ENCODE data around the gene ZDHHC13. TPM values are rescaled to one million over a fixed set of nuclear protein-coding genes. Genes with fewer than 3 reads are reported as not detected.

The ZDHHC13 gene
- polyA plus RNA-seq, 1 donor from 2014 or later: 70.0 TPM

DNA sequence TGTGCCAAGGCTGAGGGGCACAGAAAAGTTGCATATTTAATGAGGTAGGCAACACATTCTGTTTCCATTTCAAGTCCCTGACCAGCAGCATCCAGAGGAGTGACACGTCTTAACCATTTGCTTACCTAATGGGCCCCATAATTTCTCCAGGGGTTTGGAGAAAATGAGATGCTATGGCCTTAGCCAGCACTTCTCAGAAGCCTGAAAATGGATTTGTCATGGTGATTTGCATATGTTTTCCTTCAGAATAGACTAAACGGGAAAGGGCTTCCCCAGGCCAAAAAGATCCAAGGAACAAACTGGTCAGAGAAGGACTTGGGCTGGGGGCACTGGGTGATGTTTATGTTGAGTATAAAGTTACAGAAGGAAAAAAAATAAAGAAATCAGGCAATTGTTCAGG is 68.1 kb downstream of the ZDHHC13 start:
- TF ChIP-seq RAD21 (conservative IDR thresholded peaks at IDR 0.05) (no peak), MXI1 (conservative IDR thresholded peaks at IDR 0.05; ENCODE audit: poor library complexity, severe bottlenecking) (no peak), SMC3 (conservative IDR thresholded peaks at IDR 0.05; ENCODE audit: poor library complexity) (no peak), CTCF (IDR thresholded peaks at IDR 0.05; ENCODE audit: poor library complexity, severe bottlenecking) (no peak), EP300 (conservative IDR thresholded peaks at IDR 0.05; ENCODE audit: poor library complexity, severe bottlenecking) (no peak)
- Histone ChIP-seq H3K9ac (ENCODE audit: low read length) (no peak overlapping the region), H3K27ac (ENCODE audit: low read length) (no peak overlapping the region), H4K20me1 (ENCODE audit: insufficient read depth) (no peaks in the 10 kb centered on the region), H2AFZ (ENCODE audit: low read depth, low read length) (no peak overlapping the region), H3K27me3 (ENCODE audit: insufficient read depth, low read depth, low read length) (no peaks in the 10 kb centered on the region), H3K9me2 (ENCODE audit: insufficient read depth, low read length) (no peaks in the 10 kb centered on the region), H3K36me3 (ENCODE audit: insufficient read depth, low read length) (no peaks in the 10 kb centered on the region), H3K4me2 (ENCODE audit: low read length) (no peak overlapping the region), H3F3A (ENCODE audit: insufficient read depth, low read length, poor library complexity, severe bottlenecking) (no peaks in the 10 kb centered on the region), H3K4me3 (ENCODE audit: low read length) (no peak overlapping the region), H3K79me2 (replicated peaks; ENCODE audit: insufficient read depth, low read length) (no peaks in the 10 kb centered on the region), H3K9me3 (ENCODE audit: low read length) (no peaks in the 10 kb centered on the region)

DNA sequence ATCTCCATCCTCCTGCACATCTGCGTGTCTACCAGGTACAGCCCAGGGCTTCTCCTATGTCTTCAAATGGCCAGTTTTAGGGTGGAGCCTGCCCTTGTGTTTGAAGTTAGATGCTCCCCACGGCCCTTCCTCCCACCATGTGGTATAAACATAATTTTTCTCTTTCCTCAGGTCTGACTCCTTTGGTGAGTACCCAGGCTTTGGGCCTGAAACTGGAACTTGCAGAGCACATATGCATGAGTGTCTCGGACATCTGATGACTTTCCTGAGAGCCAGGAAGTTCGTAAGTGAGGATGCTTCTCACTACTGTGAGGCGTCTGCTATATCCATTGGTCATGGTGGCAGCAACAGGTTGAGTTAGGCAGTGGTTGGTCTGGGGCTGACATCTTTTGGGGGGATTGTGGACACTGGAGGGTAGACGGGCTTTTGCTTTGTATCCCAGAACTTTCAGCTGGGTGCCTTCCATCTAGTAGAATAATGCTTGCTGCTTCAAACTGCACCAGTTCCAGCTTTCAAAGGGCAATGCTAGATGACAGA is 68.6 kb downstream of the ZDHHC13 start:
- Histone ChIP-seq H3K79me2 (replicated peaks; ENCODE audit: insufficient read depth, low read length) (no peaks in the 10 kb centered on the region), H3K36me3 (ENCODE audit: insufficient read depth, low read length) (no peaks in the 10 kb centered on the region), H3K9me3 (ENCODE audit: low read length) (no peaks in the 10 kb centered on the region), H4K20me1 (ENCODE audit: insufficient read depth) (no peaks in the 10 kb centered on the region), H3K27me3 (ENCODE audit: insufficient read depth, low read depth, low read length) (no peaks in the 10 kb centered on the region), H3K4me3 (ENCODE audit: low read length) (no peak overlapping the region), H2AFZ (ENCODE audit: low read depth, low read length) (no peak overlapping the region), H3K9ac (ENCODE audit: low read length) (no peak overlapping the region), H3K27ac (ENCODE audit: low read length) (no peak overlapping the region), H3F3A (ENCODE audit: insufficient read depth, low read length, poor library complexity, severe bottlenecking) (no peaks in the 10 kb centered on the region), H3K4me2 (ENCODE audit: low read length) (no peak overlapping the region), H3K9me2 (ENCODE audit: insufficient read depth, low read length) (no peaks in the 10 kb centered on the region)
- no peak for TF ChIP-seq EP300 (conservative IDR thresholded peaks at IDR 0.05; ENCODE audit: poor library complexity, severe bottlenecking)
- TF ChIP-seq SMC3 (conservative IDR thresholded peaks at IDR 0.05; ENCODE audit: poor library complexity): no peak
- TF ChIP-seq MXI1 (conservative IDR thresholded peaks at IDR 0.05; ENCODE audit: poor library complexity, severe bottlenecking): no peak
- TF ChIP-seq POLR2AphosphoS5 (IDR thresholded peaks at IDR 0.05): no peak
- TF ChIP-seq, protein P1, sequence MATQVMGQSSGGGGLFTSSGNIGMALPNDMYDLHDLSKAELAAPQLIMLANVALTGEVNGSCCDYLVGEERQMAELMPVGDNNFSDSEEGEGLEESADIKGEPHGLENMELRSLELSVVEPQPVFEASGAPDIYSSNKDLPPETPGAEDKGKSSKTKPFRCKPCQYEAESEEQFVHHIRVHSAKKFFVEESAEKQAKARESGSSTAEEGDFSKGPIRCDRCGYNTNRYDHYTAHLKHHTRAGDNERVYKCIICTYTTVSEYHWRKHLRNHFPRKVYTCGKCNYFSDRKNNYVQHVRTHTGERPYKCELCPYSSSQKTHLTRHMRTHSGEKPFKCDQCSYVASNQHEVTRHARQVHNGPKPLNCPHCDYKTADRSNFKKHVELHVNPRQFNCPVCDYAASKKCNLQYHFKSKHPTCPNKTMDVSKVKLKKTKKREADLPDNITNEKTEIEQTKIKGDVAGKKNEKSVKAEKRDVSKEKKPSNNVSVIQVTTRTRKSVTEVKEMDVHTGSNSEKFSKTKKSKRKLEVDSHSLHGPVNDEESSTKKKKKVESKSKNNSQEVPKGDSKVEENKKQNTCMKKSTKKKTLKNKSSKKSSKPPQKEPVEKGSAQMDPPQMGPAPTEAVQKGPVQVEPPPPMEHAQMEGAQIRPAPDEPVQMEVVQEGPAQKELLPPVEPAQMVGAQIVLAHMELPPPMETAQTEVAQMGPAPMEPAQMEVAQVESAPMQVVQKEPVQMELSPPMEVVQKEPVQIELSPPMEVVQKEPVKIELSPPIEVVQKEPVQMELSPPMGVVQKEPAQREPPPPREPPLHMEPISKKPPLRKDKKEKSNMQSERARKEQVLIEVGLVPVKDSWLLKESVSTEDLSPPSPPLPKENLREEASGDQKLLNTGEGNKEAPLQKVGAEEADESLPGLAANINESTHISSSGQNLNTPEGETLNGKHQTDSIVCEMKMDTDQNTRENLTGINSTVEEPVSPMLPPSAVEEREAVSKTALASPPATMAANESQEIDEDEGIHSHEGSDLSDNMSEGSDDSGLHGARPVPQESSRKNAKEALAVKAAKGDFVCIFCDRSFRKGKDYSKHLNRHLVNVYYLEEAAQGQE (IDR thresholded peaks at IDR 0.05; ENCODE audit: borderline replicate concordance): no peak
- no peak for TF ChIP-seq CTCF (IDR thresholded peaks at IDR 0.05; ENCODE audit: poor library complexity, severe bottlenecking)
- no peak for TF ChIP-seq RAD21 (conservative IDR thresholded peaks at IDR 0.05)
- no peak for TF ChIP-seq TAF1 (IDR thresholded peaks at IDR 0.05; ENCODE audit: low read depth)
- TF ChIP-seq EZH2 (IDR thresholded peaks at IDR 0.05; ENCODE audit: borderline replicate concordance, insufficient read depth, low read length, poor library complexity, severe bottlenecking): no peak

Data from neural cell (in vitro differentiated cells).